ENCODE data around the gene NOP9.
"Not testable (repeated sequence)": the region's sequence is repeated elsewhere in the genome, so short reads cannot be mapped to it uniquely, and the experiment has no call there.

The NOP9 gene

GRCh38 chr14:24317141-24317928 lies 17.7 kb downstream of the NOP9 start:
- H3K27me3 ChIP-seq (ENCODE audit: control insufficient read depth, insufficient read depth, low read length) = no peaks in the 10 kb centered on the region
- H3K36me3 ChIP-seq (ENCODE audit: control insufficient read depth, insufficient read depth, low read length) = no peaks in the 10 kb centered on the region
- no peak overlapping the region for H3K27ac ChIP-seq (ENCODE audit: low read depth, low read length)
- H3K9ac ChIP-seq (ENCODE audit: low read length) = no peak overlapping the region
- H3K4me3 ChIP-seq (ENCODE audit: low read length) = no peak overlapping the region
- no peaks in the 10 kb centered on the region for H3K4me1 ChIP-seq (ENCODE audit: control insufficient read depth, insufficient read depth, low read length)

DNA sequence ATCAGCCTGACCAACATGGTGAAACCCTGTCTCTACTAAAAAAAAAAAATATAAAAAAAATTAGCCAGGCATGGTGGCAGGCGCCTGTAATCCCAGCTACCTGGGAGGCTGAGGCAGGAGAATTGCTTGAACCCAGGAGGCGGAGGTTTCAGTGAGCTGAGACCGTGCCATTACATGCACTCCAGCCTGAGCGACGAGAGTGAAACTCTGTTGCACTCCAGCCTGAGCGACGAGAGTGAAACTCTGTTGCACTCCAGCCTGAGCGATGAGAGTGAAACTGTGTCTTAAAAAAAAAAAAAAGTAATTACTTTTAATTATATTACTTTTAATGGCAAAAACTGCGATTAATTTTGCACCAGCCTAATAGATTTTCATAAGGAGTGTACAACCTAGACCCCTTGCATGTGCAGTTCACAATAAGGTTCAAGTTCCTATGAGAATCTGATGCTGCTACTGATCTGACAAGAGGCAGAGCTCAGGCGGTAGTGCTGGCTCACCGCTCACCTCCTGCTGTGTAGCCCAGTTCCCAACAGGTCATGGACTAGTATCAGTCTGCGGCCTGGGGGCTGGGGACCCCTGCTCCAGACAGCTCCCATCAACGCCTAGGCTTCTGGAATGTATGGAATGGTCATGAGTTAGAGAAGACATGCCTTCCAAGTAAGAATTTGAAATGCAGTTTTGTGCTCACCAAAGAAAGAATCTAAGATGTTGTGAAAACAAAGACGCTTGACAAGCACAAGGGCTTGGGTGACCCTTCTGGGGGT lies 21.7 kb downstream of the NOP9 start:
- Histone ChIP-seq H3K9ac (ENCODE audit: low read length) (no peak overlapping the region), H3K4me1 (ENCODE audit: control insufficient read depth, insufficient read depth, low read length) (no peaks in the 10 kb centered on the region), H3K36me3 (ENCODE audit: control insufficient read depth, insufficient read depth, low read length) (no peaks in the 10 kb centered on the region), H3K27me3 (ENCODE audit: control insufficient read depth, insufficient read depth, low read length) (no peaks in the 10 kb centered on the region), H3K27ac (ENCODE audit: low read depth, low read length) (no peak overlapping the region), H3K4me3 (ENCODE audit: low read length) (no peak overlapping the region)

DNA sequence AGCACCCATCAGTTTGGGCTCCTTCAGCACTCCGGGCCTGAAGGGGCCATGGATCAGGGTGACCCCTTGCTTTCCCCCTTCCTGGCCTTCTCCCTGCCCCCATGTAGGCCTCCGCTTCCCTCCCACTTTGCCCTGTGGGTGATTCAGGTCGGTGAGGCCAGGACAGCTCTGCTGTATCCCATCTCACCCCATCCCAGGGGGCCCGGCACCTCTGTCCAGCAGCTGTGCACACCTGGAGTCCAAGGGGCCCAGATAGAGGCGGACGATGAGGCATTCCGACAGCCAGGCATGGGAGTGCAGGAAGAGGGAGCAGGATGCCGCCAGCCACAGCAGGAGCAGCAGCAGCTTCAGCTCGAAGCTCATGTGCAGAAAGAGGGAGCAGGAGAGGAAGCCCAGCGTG lies 23.0 kb downstream of the NOP9 start:
- Histone ChIP-seq H3K27me3 (ENCODE audit: control insufficient read depth, insufficient read depth, low read length) (no peaks in the 10 kb centered on the region), H3K4me1 (ENCODE audit: control insufficient read depth, insufficient read depth, low read length) (no peaks in the 10 kb centered on the region), H3K9ac (ENCODE audit: low read length) (no peak overlapping the region), H3K36me3 (ENCODE audit: control insufficient read depth, insufficient read depth, low read length) (no peaks in the 10 kb centered on the region), H3K27ac (ENCODE audit: low read depth, low read length) (no peak overlapping the region), H3K4me3 (ENCODE audit: low read length) (no peak overlapping the region)

- Histone ChIP-seq H3K27ac (ENCODE audit: low read depth, low read length) (no peak overlapping the region), H3K9ac (ENCODE audit: low read length) (no peak overlapping the region), H3K4me1 (ENCODE audit: control insufficient read depth, insufficient read depth, low read length) (no peaks in the 10 kb centered on the region), H3K36me3 (ENCODE audit: control insufficient read depth, insufficient read depth, low read length) (no peaks in the 10 kb centered on the region), H3K27me3 (ENCODE audit: control insufficient read depth, insufficient read depth, low read length) (no peaks in the 10 kb centered on the region), H3K4me3 (ENCODE audit: low read length) (no peak overlapping the region)
Observed at GRCh38 chr14:24323341-24323740, 23.7 kb downstream of the NOP9 start.

DNA sequence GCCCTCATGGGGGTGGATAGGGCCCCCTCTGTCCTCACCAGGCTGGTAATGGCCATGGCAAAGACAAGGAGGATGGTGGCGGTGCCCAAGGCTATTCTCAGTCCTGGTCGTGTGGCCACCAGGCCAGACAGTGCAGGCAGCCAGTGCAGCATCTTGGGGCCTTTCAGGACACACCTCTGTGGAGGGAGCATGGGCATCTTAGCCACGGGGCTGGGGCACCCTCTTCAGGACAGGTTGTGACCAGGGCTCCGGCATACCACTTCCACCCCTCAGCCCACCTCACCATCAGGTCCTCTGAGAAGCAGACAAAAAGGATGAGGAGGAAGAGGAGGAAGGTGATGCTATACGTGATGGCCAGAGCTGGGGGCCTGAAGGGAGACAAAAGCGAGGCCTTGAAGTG lies 24.4 kb downstream of the NOP9 start:
- Histone ChIP-seq H3K27ac (ENCODE audit: low read depth, low read length) (no peak overlapping the region), H3K4me1 (ENCODE audit: control insufficient read depth, insufficient read depth, low read length) (no peaks in the 10 kb centered on the region), H3K9ac (ENCODE audit: low read length) (no peak overlapping the region), H3K4me3 (ENCODE audit: low read length) (no peak overlapping the region), H3K27me3 (ENCODE audit: control insufficient read depth, insufficient read depth, low read length) (no peaks in the 10 kb centered on the region), H3K36me3 (ENCODE audit: control insufficient read depth, insufficient read depth, low read length) (no peaks in the 10 kb centered on the region)

DNA sequence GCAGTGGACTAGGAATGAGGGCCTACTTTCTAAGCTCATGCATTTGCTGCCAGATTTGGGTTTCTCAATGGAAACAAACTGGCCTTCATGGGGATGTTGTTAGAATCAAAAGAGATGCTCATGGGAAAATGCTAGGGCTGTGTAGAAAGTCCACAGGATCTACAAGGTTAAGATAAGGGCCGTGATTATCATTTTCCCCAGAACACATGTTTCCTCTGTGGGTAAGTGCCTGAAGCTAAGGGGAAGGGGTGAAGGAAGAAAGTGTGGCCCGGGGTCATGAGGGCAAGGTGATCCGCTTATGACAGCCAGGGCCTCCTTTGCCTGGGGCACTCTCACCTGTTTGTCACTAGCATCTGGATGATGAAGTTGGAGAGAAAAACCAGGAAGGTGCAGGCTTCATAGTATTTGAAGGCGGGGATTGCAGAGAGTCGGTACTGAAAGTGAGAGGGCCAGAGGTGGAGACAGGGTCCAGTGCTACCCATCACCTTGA lies 25.4 kb downstream of the NOP9 start:
- Histone ChIP-seq H3K27me3 (ENCODE audit: control insufficient read depth, insufficient read depth, low read length) (peaks cover 3% of the 10 kb centered on the region), H3K4me1 (ENCODE audit: control insufficient read depth, insufficient read depth, low read length) (no peaks in the 10 kb centered on the region), H3K9ac (ENCODE audit: low read length) (no peak overlapping the region), H3K4me3 (ENCODE audit: low read length) (no peak overlapping the region), H3K27ac (ENCODE audit: low read depth, low read length) (no peak overlapping the region), H3K36me3 (ENCODE audit: control insufficient read depth, insufficient read depth, low read length) (no peaks in the 10 kb centered on the region)

GRCh38 chr14:24325963-24326362 lies 26.3 kb downstream of the NOP9 start:
- no peaks in the 10 kb centered on the region for H3K36me3 ChIP-seq (ENCODE audit: control insufficient read depth, insufficient read depth, low read length)
- peaks cover 3% of the 10 kb centered on the region for H3K27me3 ChIP-seq (ENCODE audit: control insufficient read depth, insufficient read depth, low read length)
- no peak overlapping the region for H3K27ac ChIP-seq (ENCODE audit: low read depth, low read length)

DNA sequence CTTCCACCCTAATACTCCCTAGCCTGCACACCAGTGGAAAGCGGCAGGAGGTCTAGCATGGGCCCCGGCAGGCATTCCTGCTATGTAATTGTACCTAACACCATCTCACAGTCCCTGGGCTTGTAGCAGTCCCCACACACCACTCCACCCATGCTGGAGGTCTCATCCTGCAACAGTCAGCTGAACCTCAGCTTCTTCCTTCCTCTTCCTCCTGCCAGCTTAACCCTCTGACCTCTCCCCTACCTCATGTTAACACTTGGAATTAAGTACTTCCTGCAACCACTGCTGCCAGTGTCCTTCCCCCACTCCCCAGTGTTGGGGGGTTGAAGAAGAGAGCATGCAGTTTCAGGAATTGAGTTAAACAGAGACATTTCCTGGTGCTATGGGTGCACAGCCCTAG lies 27.7 kb downstream of the NOP9 start:
- no peak overlapping the region for H3K4me3 ChIP-seq (ENCODE audit: low read length)
- no peak overlapping the region for H3K27ac ChIP-seq (ENCODE audit: low read depth, low read length)
- H3K9ac ChIP-seq (ENCODE audit: low read length) = no peak overlapping the region
- no peaks in the 10 kb centered on the region for H3K36me3 ChIP-seq (ENCODE audit: control insufficient read depth, insufficient read depth, low read length)
- H3K27me3 ChIP-seq (ENCODE audit: control insufficient read depth, insufficient read depth, low read length) = peaks cover 3% of the 10 kb centered on the region
- no peaks in the 10 kb centered on the region for H3K4me1 ChIP-seq (ENCODE audit: control insufficient read depth, insufficient read depth, low read length)

More at GRCh38 chr14:24325963-24326362, 26.3 kb downstream of the NOP9 start:
- H3K9ac ChIP-seq (ENCODE audit: low read length) = no peak overlapping the region
- no peaks in the 10 kb centered on the region for H3K4me1 ChIP-seq (ENCODE audit: control insufficient read depth, insufficient read depth, low read length)
- no peak overlapping the region for H3K4me3 ChIP-seq (ENCODE audit: low read length)

DNA sequence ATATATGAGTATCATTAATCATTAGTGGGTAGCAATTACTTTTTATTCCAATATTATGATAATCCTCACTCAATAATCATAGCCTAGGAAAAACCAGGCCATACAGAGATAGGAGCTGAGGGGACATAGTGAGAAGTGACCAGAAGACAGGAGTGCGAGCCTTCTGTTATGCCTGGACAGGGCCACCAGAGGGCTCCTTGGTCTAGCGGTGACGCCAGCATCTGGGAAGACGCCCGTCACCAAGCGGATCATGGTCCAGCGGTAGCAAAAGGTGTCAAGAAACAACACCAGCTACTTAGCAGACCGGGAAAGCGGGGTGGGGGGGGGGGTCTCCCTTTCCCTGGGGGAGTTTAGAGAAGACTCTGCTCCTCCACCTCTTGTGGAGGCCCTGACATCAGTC lies 28.3 kb downstream of the NOP9 start:
- H3K27me3 ChIP-seq (ENCODE audit: control insufficient read depth, insufficient read depth, low read length); H3K27ac ChIP-seq (ENCODE audit: low read depth, low read length); H3K36me3 ChIP-seq (ENCODE audit: control insufficient read depth, insufficient read depth, low read length); H3K4me1 ChIP-seq (ENCODE audit: control insufficient read depth, insufficient read depth, low read length); H3K4me3 ChIP-seq (ENCODE audit: low read length); H3K9ac ChIP-seq (ENCODE audit: low read length): not testable (repeated sequence)

DNA sequence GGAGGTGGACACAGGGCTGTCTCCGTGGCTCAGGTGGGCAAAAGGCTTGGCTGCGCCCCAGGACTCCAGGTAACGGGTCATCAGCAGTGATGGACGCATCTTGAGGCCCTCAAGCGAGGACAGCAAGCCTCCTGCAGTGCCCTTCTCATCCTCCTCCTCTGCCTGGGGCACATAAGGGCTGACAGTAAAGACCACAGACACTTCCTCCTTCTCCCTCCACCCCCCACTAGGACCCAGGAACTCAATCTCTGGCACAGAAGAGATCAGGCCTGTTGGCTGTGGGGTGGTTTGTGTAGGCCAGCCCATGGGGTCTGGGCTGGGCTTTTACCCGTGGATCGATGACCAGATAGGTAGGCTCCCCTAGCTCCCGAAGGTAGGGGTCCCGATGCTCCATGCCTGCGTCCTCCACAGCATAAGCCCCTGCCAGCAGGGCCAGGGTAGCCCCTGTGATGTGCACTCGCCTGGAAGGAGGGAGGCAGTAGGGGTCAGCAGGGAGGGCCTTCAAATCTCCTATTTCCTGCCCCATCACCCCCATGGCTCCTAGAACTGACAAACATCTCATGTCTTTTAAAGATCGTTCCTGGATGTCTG lies 29.5 kb downstream of the NOP9 start:
- Histone ChIP-seq H3K27ac (ENCODE audit: low read depth, low read length) (no peak overlapping the region), H3K9ac (ENCODE audit: low read length) (no peak overlapping the region), H3K27me3 (ENCODE audit: control insufficient read depth, insufficient read depth, low read length) (peaks cover 4% of the 10 kb centered on the region), H3K36me3 (ENCODE audit: control insufficient read depth, insufficient read depth, low read length) (no peaks in the 10 kb centered on the region), H3K4me1 (ENCODE audit: control insufficient read depth, insufficient read depth, low read length) (no peaks in the 10 kb centered on the region), H3K4me3 (ENCODE audit: low read length) (no peak overlapping the region)

DNA sequence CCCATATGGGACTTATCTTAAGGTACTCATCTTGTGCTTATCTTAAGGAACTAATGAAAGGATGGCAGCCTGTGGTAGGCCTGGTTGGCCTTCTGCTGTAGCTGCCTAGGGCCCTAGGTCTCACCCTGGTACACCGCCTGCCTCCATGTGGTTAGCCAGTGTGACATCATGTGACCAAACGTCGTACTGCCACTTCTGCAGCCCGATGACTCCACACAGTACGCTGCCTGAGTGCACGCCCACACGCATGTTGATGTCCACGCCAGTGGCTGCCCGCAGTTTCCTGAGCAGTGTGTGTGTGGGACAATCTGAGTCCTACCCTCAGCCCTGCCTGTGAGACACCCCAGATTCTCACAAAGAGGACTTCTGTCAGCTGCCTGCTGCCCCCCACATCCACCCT lies 30.1 kb downstream of the NOP9 start:
- Histone ChIP-seq H3K4me1 (ENCODE audit: control insufficient read depth, insufficient read depth, low read length) (no peaks in the 10 kb centered on the region), H3K27me3 (ENCODE audit: control insufficient read depth, insufficient read depth, low read length) (peaks cover 7% of the 10 kb centered on the region), H3K36me3 (ENCODE audit: control insufficient read depth, insufficient read depth, low read length) (no peaks in the 10 kb centered on the region), H3K9ac (ENCODE audit: low read length) (no peak overlapping the region), H3K4me3 (ENCODE audit: low read length) (no peak overlapping the region), H3K27ac (ENCODE audit: low read depth, low read length) (no peak overlapping the region)

GRCh38 chr14:24330973-24331674 lies 31.5 kb downstream of the NOP9 start:
- Histone ChIP-seq H3K4me1 (ENCODE audit: control insufficient read depth, insufficient read depth, low read length) (no peaks in the 10 kb centered on the region), H3K27ac (ENCODE audit: low read depth, low read length) (no peak overlapping the region), H3K9ac (ENCODE audit: low read length) (no peak overlapping the region), H3K36me3 (ENCODE audit: control insufficient read depth, insufficient read depth, low read length) (no peaks in the 10 kb centered on the region), H3K27me3 (ENCODE audit: control insufficient read depth, insufficient read depth, low read length) (peaks cover 13% of the 10 kb centered on the region), H3K4me3 (ENCODE audit: low read length) (no peak overlapping the region)
